HepG2 (cell line): Measurements from ENCODE around the gene NTPCR.

Source experiments
- EP300 ChIP-seq, 3 experiments: sonication (generic) in 1 of 3; formaldehyde crosslinking in 1 of 3; IDR thresholded peaks; 2 replicates each; pipeline versions ENCODE4 v1.5.1 to v1.6.1; 2011 to 2020; ENCODE audit warnings: low read depth in 2 of 3, low read length in 2 of 3, borderline replicate concordance in 1 of 3, improper control_type of control experiment in 1 of 3, mild to moderate bottlenecking in 1 of 3, missing genetic modification reagents in 1 of 3, moderate library complexity in 1 of 3
- KLF16 ChIP-seq, 2 experiments: sonication (generic) in 1 of 2; formaldehyde crosslinking in 1 of 2; IDR thresholded peaks; 2 replicates each; pipeline versions ENCODE4 v1.6.1 to v1.8.0; 2016 to 2023; ENCODE audit warnings: missing genetic modification reagents in 2 of 2, missing compliant biosample characterization in 1 of 2
- MXI1 ChIP-seq: IDR thresholded peaks from 3 replicates; pipeline ENCODE4 v1.6.1; 2012; ENCODE audit warnings: low read depth, low read length, inconsistent platforms, borderline replicate concordance
- ZNF841 ChIP-seq: sonication (generic); formaldehyde crosslinking; IDR thresholded peaks from 2 replicates; pipeline ENCODE4 v1.8.1; 2023; ENCODE audit warnings: missing genetic modification reagents, borderline replicate concordance
- TF ChIP-seq, protein P1 (sequence below): sonication (generic); formaldehyde crosslinking; IDR thresholded peaks from 2 replicates; pipeline ENCODE4 v1.5.0; 2020; ENCODE audit warnings: mild to moderate bottlenecking, missing genetic modification reagents, moderate library complexity

DNA sequence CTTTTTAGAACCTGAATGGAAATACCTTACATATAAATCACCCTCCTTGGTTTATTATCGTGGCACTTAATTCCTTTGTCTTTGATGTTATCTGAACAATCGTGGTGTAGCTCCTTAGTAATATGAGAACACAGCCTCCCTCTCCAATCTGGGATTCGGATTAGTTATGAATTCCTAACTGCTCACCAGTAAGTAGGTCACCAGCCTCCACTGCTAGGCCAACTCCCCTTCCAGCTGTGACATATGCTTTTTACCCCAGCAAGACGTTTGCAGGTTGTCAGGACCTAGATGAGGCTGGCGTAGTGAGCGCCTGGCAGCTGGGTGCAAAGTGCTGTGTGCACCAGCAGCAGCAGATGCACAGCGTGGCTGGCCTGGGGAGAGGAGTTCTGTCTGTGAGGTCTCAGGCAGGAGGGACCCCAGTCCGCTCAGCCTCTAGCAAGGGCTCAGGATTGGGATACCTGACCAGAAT lies 38.2 kb downstream of the NTPCR start:
- TF ChIP-seq ZNF841 (CRISPR knock-in tag) (no peak), KLF16 (CRISPR knock-in tag; IDR thresholded peaks at IDR 0.05) (no peak), EP300 (IDR thresholded peaks at IDR 0.05; ENCODE audit: low read depth in 2 of 2, low read length in 2 of 2) (no peak), EP300 (CRISPR knock-in tag; IDR thresholded peaks at IDR 0.05; ENCODE audit: borderline replicate concordance) (no peak), MXI1 (no peak)
- TF ChIP-seq, protein P1, sequence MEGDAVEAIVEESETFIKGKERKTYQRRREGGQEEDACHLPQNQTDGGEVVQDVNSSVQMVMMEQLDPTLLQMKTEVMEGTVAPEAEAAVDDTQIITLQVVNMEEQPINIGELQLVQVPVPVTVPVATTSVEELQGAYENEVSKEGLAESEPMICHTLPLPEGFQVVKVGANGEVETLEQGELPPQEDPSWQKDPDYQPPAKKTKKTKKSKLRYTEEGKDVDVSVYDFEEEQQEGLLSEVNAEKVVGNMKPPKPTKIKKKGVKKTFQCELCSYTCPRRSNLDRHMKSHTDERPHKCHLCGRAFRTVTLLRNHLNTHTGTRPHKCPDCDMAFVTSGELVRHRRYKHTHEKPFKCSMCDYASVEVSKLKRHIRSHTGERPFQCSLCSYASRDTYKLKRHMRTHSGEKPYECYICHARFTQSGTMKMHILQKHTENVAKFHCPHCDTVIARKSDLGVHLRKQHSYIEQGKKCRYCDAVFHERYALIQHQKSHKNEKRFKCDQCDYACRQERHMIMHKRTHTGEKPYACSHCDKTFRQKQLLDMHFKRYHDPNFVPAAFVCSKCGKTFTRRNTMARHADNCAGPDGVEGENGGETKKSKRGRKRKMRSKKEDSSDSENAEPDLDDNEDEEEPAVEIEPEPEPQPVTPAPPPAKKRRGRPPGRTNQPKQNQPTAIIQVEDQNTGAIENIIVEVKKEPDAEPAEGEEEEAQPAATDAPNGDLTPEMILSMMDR (CRISPR knock-in tag), result no peak
